ENCODE results near the gene CDH4. TPM values are rescaled to one million over a fixed set of nuclear protein-coding genes. Genes with fewer than 3 reads are reported as not detected.

Gene CDH4
- total and polyA plus RNA-seq, 2 of the 8 experiments (the other 6 are each of a cell fraction or from before 2014, with no cell fraction given), result 4.3 to 7.9 TPM

- no peak overlapping the region for H3K9ac ChIP-seq (replicated peaks in 1 of 4; ENCODE audit: extremely low read depth in 1 of 4, low read depth in 3 of 4, low read length in 3 of 4)
- no peak overlapping the region for H3K23ac ChIP-seq (ENCODE audit: insufficient read length)
- no peak overlapping the region for H3K27ac ChIP-seq (ENCODE audit: low read depth, low read length)
- no peak overlapping the region; the same call in 1 of the 2 replicates for H3K18ac ChIP-seq (ENCODE audit: extremely low read depth, low read length)
- POLR2A ChIA-PET (ENCODE audit: partially characterized antibody), result no interaction called here
- no peak overlapping the region for H2BK120ac ChIP-seq (replicated peaks; ENCODE audit: low read depth, low read length)
- no peak for TF ChIP-seq BCL11A (IDR thresholded peaks at IDR 0.05; ENCODE audit: low read depth in 2 of 2, low read length in 2 of 2)
- TF ChIP-seq BRCA1 (IDR thresholded peaks at IDR 0.05; ENCODE audit: low read depth, low read length), result no peak
- no peak for TF ChIP-seq RNF2 (IDR thresholded peaks at IDR 0.05; ENCODE audit: borderline replicate concordance, low read depth, low read length, missing control alignments, poor library complexity, severe bottlenecking)
- no peak for TF ChIP-seq POLR2A (IDR thresholded peaks at IDR 0.05; ENCODE audit: control extremely low read depth in 1 of 2, low read depth in 2 of 2, low read length in 2 of 2)
- no peak for TF ChIP-seq HDAC6 (IDR thresholded peaks at IDR 0.05; ENCODE audit: low read depth, low read length)
- TF ChIP-seq EZH2 (IDR thresholded peaks at IDR 0.05; ENCODE audit: low read depth, low read length, severe bottlenecking), result no peak
- TF ChIP-seq CEBPB (IDR thresholded peaks at IDR 0.05; ENCODE audit: low read depth, low read length), result no peak
- TF ChIP-seq NANOG (IDR thresholded peaks at IDR 0.05; ENCODE audit: insufficient read depth, low read depth, low read length, poor library complexity, severe bottlenecking), result no peak
- no peak for TF ChIP-seq SP1 (IDR thresholded peaks at IDR 0.05; ENCODE audit: low read depth, low read length)
- TF ChIP-seq RFX5 (IDR thresholded peaks at IDR 0.05; ENCODE audit: borderline replicate concordance, low read depth, low read length), result no peak
- no peak for TF ChIP-seq SIN3A (conservative IDR thresholded peaks at IDR 0.05 in 1 of 2, IDR thresholded peaks at IDR 0.05 in 1 of 2; ENCODE audit: low read depth in 1 of 2, low read length in 2 of 2)
- TF ChIP-seq E2F6 (IDR thresholded peaks at IDR 0.05), result no peak
- H3K9me3 ChIP-seq (ENCODE audit: insufficient read depth in 2 of 2, low read depth in 1 of 2, low read length in 1 of 2), result peaks cover 4 to 6% of the 10 kb centered on the region in 2 experiments; a peak in 1 of 4 replicates
- no peaks in the 10 kb centered on the region for H4K20me1 ChIP-seq (replicated peaks in 1 of 2; ENCODE audit: control insufficient read depth in 1 of 2, insufficient read depth in 2 of 2, low read length in 2 of 2)
- DNase-seq (ENCODE audit: low read depth in 1 of 2, low spot score in 2 of 2) (no peak), FAIRE-seq (no peak)
- CTCF ChIA-PET (ENCODE audit: partially characterized antibody), result interaction anchor here (1.1 to 2.3 kb wide), 4 partner anchors 14 to 51 kb away, joined by 3 to 7 read pairs (median 4); no protein-coding TSS in a partner anchor
- 86% methylated on average over 19 of the region's 19 CpGs; no CpG with 5 or more reads in 1 of the 2 experiments for WGBS, 2 experiments (ENCODE audit: extremely low coverage in 1 of 2, insufficient coverage in 1 of 2, insufficient read length in 1 of 2, insufficient replicate concordance in 2 of 2, low coverage in 1 of 2, low lambda C conversion rate in 2 of 2, missing lambda C conversion rate in 1 of 2)
- no peak overlapping the region for H3K4me2 ChIP-seq (ENCODE audit: insufficient read depth in 1 of 2, low read depth in 2 of 2, low read length in 2 of 2)
- H4K8ac ChIP-seq (ENCODE audit: extremely low read depth, insufficient read depth, low read length), result no peak overlapping the region
- H2AFZ ChIP-seq (ENCODE audit: low read length), result no peak overlapping the region
- H3K36me3 ChIP-seq (ENCODE audit: control insufficient read depth in 2 of 4, insufficient read depth in 4 of 4, low read length in 3 of 4), result no peaks in the 10 kb centered on the region; a peak in 1 of 8 replicates
- no peak overlapping the region for H2BK20ac ChIP-seq (ENCODE audit: low read length)
- no peak overlapping the region for H2AK5ac ChIP-seq (ENCODE audit: low read depth, low read length)
- H4K5ac ChIP-seq (ENCODE audit: insufficient read length, low read depth, low read length), result no peak overlapping the region
- no peaks in the 10 kb centered on the region for H3K23me2 ChIP-seq (ENCODE audit: low read depth, low read length)
- no peaks in the 10 kb centered on the region; a peak in 1 of 7 replicates for H3K27me3 ChIP-seq (replicated peaks in 1 of 4; ENCODE audit: control insufficient read depth in 3 of 4, extremely low read depth in 1 of 4, insufficient read depth in 3 of 4, low read length in 3 of 4)
- no peaks in the 10 kb centered on the region for H3K79me1 ChIP-seq (ENCODE audit: low read depth, low read length)
- no peaks in the 10 kb centered on the region for H3K79me2 ChIP-seq (ENCODE audit: control insufficient read depth in 1 of 2, insufficient read depth in 2 of 2, low read length in 2 of 2)
- 0 out of 7 replicates have a peak, but pooled peaks cover 0 to 3% (median under 1%) of the 10 kb centered on the region in 4 experiments for H3K4me1 ChIP-seq (replicated peaks in 1 of 4; ENCODE audit: control insufficient read depth in 3 of 4, insufficient read depth in 4 of 4, low read length in 3 of 4)
- no peak overlapping the region for H3K4ac ChIP-seq (replicated peaks; ENCODE audit: insufficient read length, low read depth, low read length)
- H3K4me3 ChIP-seq (ENCODE audit: extremely low read depth in 1 of 4, insufficient read depth in 2 of 4, low read depth in 3 of 4, low read length in 4 of 4), result no peak overlapping the region
- H3K14ac ChIP-seq (ENCODE audit: insufficient read length), result no peak overlapping the region
- H3K56ac ChIP-seq (replicated peaks; ENCODE audit: insufficient read length, low read depth, low read length), result no peak overlapping the region
- H4K91ac ChIP-seq (replicated peaks; ENCODE audit: insufficient read length, low read length), result no peak overlapping the region
- no peak overlapping the region for H2BK12ac ChIP-seq (ENCODE audit: low read depth, low read length)
- H2BK5ac ChIP-seq (ENCODE audit: low read depth, low read length), result no peak overlapping the region
- no peak overlapping the region for H2BK15ac ChIP-seq (ENCODE audit: low read length)
Measured at GRCh38 chr20:61845233-61845671, 593.2 kb downstream of the CDH4 start.

Data from H1 (cell line).